Measurements from ENCODE around the gene TSPAN13. TPM values are rescaled to one million over a fixed set of nuclear protein-coding genes. Genes with fewer than 3 reads are reported as not detected.

TSPAN13 gene
- total RNA-seq, 2 donors from 2014 or later: 21.8 to 43.7 TPM

- TF ChIP-seq POLR2AphosphoS5 (IDR thresholded peaks at IDR 0.05) (no peak), CTCF (IDR thresholded peaks at IDR 0.05) (no peak), POLR2A (IDR thresholded peaks at IDR 0.05) (no peak)
- WGBS: 65% methylated on average over 3 of the region's 3 CpGs
- H3K27ac ChIP-seq: no peak overlapping the region
- H3K36me3 ChIP-seq: no peaks in the 10 kb centered on the region
- no peaks in the 10 kb centered on the region for H3K27me3 ChIP-seq (replicated peaks; ENCODE audit: insufficient read depth)
- H3K4me3 ChIP-seq: no peak overlapping the region
- intact Hi-C loops (cut with DNase I): no loop called here
- H3K9me3 ChIP-seq: no peaks in the 10 kb centered on the region
- no peak for DNase-seq (ENCODE audit: low spot score)
- no peaks in the 10 kb centered on the region for H3K4me1 ChIP-seq (replicated peaks)
These were observed 41.4 kb downstream of the TSPAN13 start for GRCh38 chr7:16794986-16795385.

GRCh38 chr7:16795624-16796023 is 42.1 kb downstream of the TSPAN13 start:
- intact Hi-C loops (cut with DNase I): no loop called here
- Histone ChIP-seq H3K27ac (no peak overlapping the region), H3K4me1 (replicated peaks) (no peaks in the 10 kb centered on the region), H3K27me3 (replicated peaks; ENCODE audit: insufficient read depth) (no peaks in the 10 kb centered on the region), H3K36me3 (no peaks in the 10 kb centered on the region), H3K9me3 (no peaks in the 10 kb centered on the region), H3K4me3 (no peak overlapping the region)
- no peak for DNase-seq (ENCODE audit: low spot score)
- TF ChIP-seq POLR2AphosphoS5 (IDR thresholded peaks at IDR 0.05) (no peak), POLR2A (IDR thresholded peaks at IDR 0.05) (no peak), CTCF (IDR thresholded peaks at IDR 0.05) (no peak)
- 30% methylated on average over 6 of the region's 6 CpGs for WGBS

DNA sequence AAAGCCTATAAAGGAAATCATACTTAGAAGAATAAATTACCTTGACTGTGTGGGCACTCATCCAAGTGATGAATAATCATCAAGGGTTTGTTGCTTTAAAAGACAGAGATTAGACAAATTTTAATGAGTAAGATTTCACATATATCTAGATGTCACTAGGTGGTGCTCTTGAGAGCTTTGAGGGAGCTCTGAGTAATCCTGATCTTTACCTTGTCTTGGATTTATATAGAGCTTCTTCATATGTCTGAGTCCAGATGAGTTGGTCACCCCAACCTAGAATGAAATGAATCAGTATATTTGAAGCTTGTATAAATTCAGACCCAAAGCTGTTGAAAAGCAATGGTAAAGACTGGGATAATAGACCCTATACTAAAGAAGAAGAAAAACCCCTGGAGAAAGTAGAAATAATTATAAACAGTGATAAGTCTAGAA is 47.6 kb downstream of the TSPAN13 start:
- H3K27ac ChIP-seq: no peak overlapping the region
- no peaks in the 10 kb centered on the region for H3K36me3 ChIP-seq
- H3K27me3 ChIP-seq (replicated peaks; ENCODE audit: insufficient read depth): no peaks in the 10 kb centered on the region
- no peaks in the 10 kb centered on the region for H3K4me1 ChIP-seq (replicated peaks)
- DNase-seq (ENCODE audit: low spot score): no peak
- TF ChIP-seq POLR2A (IDR thresholded peaks at IDR 0.05): no peak
- peak in 3 of 4 experiments; percentile 21 to 63 (median 49) for TF ChIP-seq CTCF (IDR thresholded peaks at IDR 0.05)
- no peak overlapping the region for H3K4me3 ChIP-seq
- no peaks in the 10 kb centered on the region for H3K9me3 ChIP-seq
- intact Hi-C loops (cut with DNase I): loop anchor here (10.0 kb wide), 1 partner anchor 114 kb away; no protein-coding TSS in a partner anchor

DNA sequence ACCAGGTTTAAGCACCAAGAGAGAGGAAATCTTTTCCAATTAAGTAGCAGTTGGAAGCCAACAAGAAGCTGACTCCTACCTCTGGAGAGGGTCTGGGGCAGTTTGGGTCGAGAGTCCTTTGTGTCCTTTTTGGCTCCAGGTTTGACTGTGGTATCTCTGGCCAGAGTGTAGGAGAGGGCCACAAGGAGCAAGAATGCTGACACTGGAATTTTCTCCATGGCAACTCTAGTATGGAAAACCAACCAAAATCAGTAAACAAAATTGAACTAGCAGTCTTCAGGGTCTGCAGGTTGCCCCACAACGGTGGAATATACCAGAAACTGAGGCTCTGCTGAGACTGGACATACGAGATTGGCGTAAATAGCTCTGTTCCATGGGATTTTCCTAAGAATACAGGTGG is 48.0 kb downstream of the TSPAN13 start:
- no peaks in the 10 kb centered on the region for H3K27me3 ChIP-seq (replicated peaks; ENCODE audit: insufficient read depth)
- intact Hi-C loops (cut with DNase I): loop anchor here (10.0 kb wide), 1 partner anchor 113 kb away; no protein-coding TSS in a partner anchor
- TF ChIP-seq POLR2A (IDR thresholded peaks at IDR 0.05): no peak
- TF ChIP-seq CTCF (IDR thresholded peaks at IDR 0.05): no peak
- TF ChIP-seq POLR2AphosphoS5 (IDR thresholded peaks at IDR 0.05): no peak
- no peak overlapping the region for H3K4me3 ChIP-seq
- H3K4me1 ChIP-seq (replicated peaks): no peaks in the 10 kb centered on the region
- H3K36me3 ChIP-seq: no peaks in the 10 kb centered on the region
- no peaks in the 10 kb centered on the region for H3K9me3 ChIP-seq
- no peak for DNase-seq (ENCODE audit: low spot score)
- 91% methylated on average over 4 of the region's 4 CpGs for WGBS
- no peak overlapping the region for H3K27ac ChIP-seq

- no peak for DNase-seq (ENCODE audit: low spot score)
- 75% methylated on average over 4 of the region's 4 CpGs for WGBS
- H3K4me3 ChIP-seq: no peak overlapping the region
- H3K9me3 ChIP-seq: no peaks in the 10 kb centered on the region
- no peaks in the 10 kb centered on the region for H3K4me1 ChIP-seq (replicated peaks)
- TF ChIP-seq CTCF (IDR thresholded peaks at IDR 0.05): no peak
- no peak for TF ChIP-seq POLR2AphosphoS5 (IDR thresholded peaks at IDR 0.05)
- no peak for TF ChIP-seq POLR2A (IDR thresholded peaks at IDR 0.05)
- no peaks in the 10 kb centered on the region for H3K36me3 ChIP-seq
- intact Hi-C loops (cut with DNase I): loop anchor here (10.0 kb wide), 1 partner anchor 112 kb away; no protein-coding TSS in a partner anchor
- H3K27ac ChIP-seq: no peak overlapping the region
- no peaks in the 10 kb centered on the region for H3K27me3 ChIP-seq (replicated peaks; ENCODE audit: insufficient read depth)
These were observed 49.6 kb downstream of the TSPAN13 start for GRCh38 chr7:16803125-16803524.
